IMR-90 (cell line): ENCODE data around the gene RNF114. TPM values are rescaled to one million over a fixed set of nuclear protein-coding genes. Genes with fewer than 3 reads are reported as not detected.

Experiments used
- ATAC-seq: fragments of 200-7000 bp; cut with Tn5 transposase; 2 replicates; pipeline ENCODE4 v1.9.1; 2020; ENCODE audit warnings: low read depth, mild to moderate bottlenecking, moderate library complexity
- BruUV-seq: library from RNA; stranded (reverse); fragments of 400-500 nt; replicated peaks from 2 replicates; lab custom pipeline; 2021; lab: Mats Ljungman, UMichigan
- CTCF ChIA-PET: fragments of 300-600 bp; formaldehyde crosslinking; extraction: SDS; loops from one replicate; lab custom pipeline; 2021; ENCODE audit warnings: antibody characterized with exemption; lab: Yijun Ruan, JAX
- POLR2A ChIA-PET: fragments of 300-600 bp; sonication (Branson Sonifier 250); formaldehyde crosslinking; loops from one replicate; lab custom pipeline; 2022; ENCODE audit warnings: antibody characterized with exemption; ENCODE audit not compliant: unreplicated experiment; lab: Charles Lee
- DNase-seq: peaks from one replicate; pipeline ENCODE4 v3.0.0; 2013
- H2AFZ ChIP-seq: replicated peaks from 2 replicates; pipeline ENCODE3; 2013; ENCODE audit warnings: low read length, mild to moderate bottlenecking; ENCODE audit not compliant: poor library complexity
- H2AK5ac ChIP-seq: 2 replicates; pipeline ENCODE4 v1.6.1; 2013; ENCODE audit warnings: low read depth, low read length, inconsistent platforms
- H2AK9ac ChIP-seq: replicated peaks from 2 replicates; pipeline ENCODE3; 2013; ENCODE audit warnings: mild to moderate bottlenecking, low read depth, low read length, moderate library complexity; ENCODE audit not compliant: poor library complexity
- H2BK120ac ChIP-seq: 2 replicates; pipeline ENCODE4 v1.6.1; 2013; ENCODE audit warnings: low read depth, low read length, inconsistent platforms
- H2BK15ac ChIP-seq: 3 replicates; pipeline ENCODE4 v1.6.1; 2013; ENCODE audit warnings: low read depth, low read length, inconsistent platforms
- H2BK20ac ChIP-seq: 2 replicates; pipeline ENCODE4 v1.6.1; 2013; ENCODE audit warnings: low read depth, mild to moderate bottlenecking, inconsistent platforms, low read length, moderate library complexity
- H2BK5ac ChIP-seq: 2 replicates; pipeline ENCODE4 v1.6.1; 2013; ENCODE audit warnings: mild to moderate bottlenecking, low read depth, low read length, inconsistent platforms; ENCODE audit not compliant: poor library complexity, severe bottlenecking
- H3K14ac ChIP-seq: replicated peaks from 2 replicates; pipeline ENCODE4 v1.6.1; 2013; ENCODE audit warnings: low read depth, low read length, inconsistent platforms
- H3K18ac ChIP-seq: 2 replicates; pipeline ENCODE4 v1.6.1; 2013; ENCODE audit warnings: low read depth, low read length, control low read depth
- H3K23ac ChIP-seq: 2 replicates; pipeline ENCODE4 v1.6.1; 2013; ENCODE audit warnings: low read depth, low read length, inconsistent platforms
- H3K27ac ChIP-seq: 2 replicates; pipeline ENCODE4 v1.5.1; 2013; ENCODE audit warnings: mild to moderate bottlenecking, control low read depth, low read length; ENCODE audit not compliant: insufficient read depth
- H3K27me3 ChIP-seq: 2 replicates; pipeline ENCODE4 v1.6.1; 2013; ENCODE audit warnings: low read length; ENCODE audit not compliant: control insufficient read depth, insufficient read depth
- H3K36me3 ChIP-seq: 2 replicates; pipeline ENCODE4 v1.6.1; 2013; ENCODE audit warnings: low read length, mixed read lengths; ENCODE audit not compliant: control insufficient read depth, insufficient read depth
- H3K4ac ChIP-seq: 2 replicates; pipeline ENCODE4 v1.6.1; 2013; ENCODE audit warnings: low read depth, low read length, inconsistent platforms
- H3K4me1 ChIP-seq: 2 replicates; pipeline ENCODE4 v1.6.1; 2013; ENCODE audit warnings: low read length, mixed read lengths; ENCODE audit not compliant: control insufficient read depth, insufficient read depth
- H3K4me2 ChIP-seq: 2 replicates; pipeline ENCODE4 v1.6.1; 2013; ENCODE audit warnings: low read depth, mild to moderate bottlenecking, control low read depth, low read length, moderate library complexity
- H3K4me3 ChIP-seq: 2 replicates; pipeline ENCODE4 v1.5.1; 2013; ENCODE audit warnings: low read depth, mild to moderate bottlenecking, control low read depth, low read length, moderate library complexity; ENCODE audit not compliant: insufficient read depth
- H3K56ac ChIP-seq: 2 replicates; pipeline ENCODE4 v1.6.1; 2013; ENCODE audit warnings: low read length, inconsistent platforms; ENCODE audit not compliant: insufficient read depth; ENCODE audit errors: extremely low read depth
- H3K79me1 ChIP-seq, 2 experiments: 2 replicates each; pipeline ENCODE4 v1.6.1; 2013; ENCODE audit warnings: low read length in 2 of 2, inconsistent platforms in 1 of 2, low read depth in 1 of 2
- H3K9ac ChIP-seq: 2 replicates; pipeline ENCODE4 v1.6.1; 2013; ENCODE audit warnings: low read depth, low read length, control low read depth
- H3K9me1 ChIP-seq: 2 replicates; pipeline ENCODE4 v1.6.1; 2013; ENCODE audit warnings: low read length, inconsistent platforms; ENCODE audit not compliant: insufficient read depth
- H3K9me3 ChIP-seq: 2 replicates; pipeline ENCODE4 v1.6.1; 2013; ENCODE audit warnings: low read length; ENCODE audit not compliant: control insufficient read depth, insufficient read depth
- H4K20me1 ChIP-seq: 2 replicates; pipeline ENCODE4 v1.6.1; 2013; ENCODE audit warnings: low read length, inconsistent platforms; ENCODE audit not compliant: insufficient read depth
- H4K5ac ChIP-seq: 2 replicates; pipeline ENCODE4 v1.6.1; 2013; ENCODE audit warnings: mild to moderate bottlenecking, low read depth, low read length, control low read depth
- H4K8ac ChIP-seq, 2 experiments: 2 replicates each; pipeline ENCODE4 v1.6.1; 2013; ENCODE audit warnings: low read depth in 2 of 2, low read length in 2 of 2, control low read depth in 1 of 2, inconsistent platforms in 1 of 2
- H4K91ac ChIP-seq: 2 replicates; pipeline ENCODE4 v1.6.1; 2013; ENCODE audit warnings: low read depth, low read length, inconsistent platforms; ENCODE audit not compliant: insufficient read depth
- BHLHE40 ChIP-seq: fragments of 150-350 bp; IDR thresholded peaks from 2 replicates; pipeline ENCODE4 v1.6.1; 2016; ENCODE audit warnings: mild to moderate bottlenecking, low read depth, low read length
- RCOR1 ChIP-seq: IDR thresholded peaks from 2 replicates; pipeline ENCODE4 v1.6.1; 2012; ENCODE audit warnings: mild to moderate bottlenecking, low read length, improper control_type of control experiment; ENCODE audit not compliant: insufficient replicate concordance
- RFX5 ChIP-seq: IDR thresholded peaks from 2 replicates; pipeline ENCODE4 v1.8.0; 2012; ENCODE audit warnings: low read depth, mild to moderate bottlenecking, low read length, moderate library complexity
- WGBS, 2 experiments: methylation state at CpG; one replicate each; pipeline versions ENCODE4 v1.1.5 to v1.1.7; 2013; ENCODE audit warnings: missing lambda C conversion rate in 2 of 2; ENCODE audit not compliant: insufficient read length in 1 of 2; ENCODE audit errors: extremely low coverage in 2 of 2; 5-methylcytosine and 5-hydroxymethylcytosine counted together
- dilution Hi-C: fragments of 300-500 bp; cut with HindIII; formaldehyde crosslinking; loops from one replicate; pipeline ENCODE4 v1.14.3; 2018; ENCODE audit warnings: low sequenced_read_pairs; ENCODE audit not compliant: unreplicated experiment
- in situ Hi-C: fragments of 300-500 bp; cut with MboI; formaldehyde crosslinking; loops from 3 replicates; pipeline ENCODE4 v1.14.3; 2019; ENCODE audit warnings: low sequenced_read_pairs, inconsistent platforms, mixed read lengths
- intact Hi-C: fragments of 100-400 bp; cut with micrococcal nuclease; formaldehyde crosslinking; loops from 2 replicates; pipeline ENCODE4 v1.10.0; 2022
- polyA plus RNA-seq, 3 experiments: library from polyadenylated mRNA; depleted of rRNA; stranded (reverse); fragments of >200 nt; gene quantifications; 2 replicates each; pipeline ENCODE4 v1.2.3, GENCODE V29; 2012; ENCODE audit warnings: low replicate concordance in 1 of 3
- total RNA-seq: library from RNA; depleted of rRNA; stranded (reverse); fragments of >200 nt; gene quantifications from 2 replicates; pipeline ENCODE4 v1.2.3, GENCODE V29; 2012

RNF114 gene
- total and polyA plus RNA-seq, 2 of the 4 experiments (the other 2 are of a cell fraction), result 44.6 to 62.3 TPM

DNA sequence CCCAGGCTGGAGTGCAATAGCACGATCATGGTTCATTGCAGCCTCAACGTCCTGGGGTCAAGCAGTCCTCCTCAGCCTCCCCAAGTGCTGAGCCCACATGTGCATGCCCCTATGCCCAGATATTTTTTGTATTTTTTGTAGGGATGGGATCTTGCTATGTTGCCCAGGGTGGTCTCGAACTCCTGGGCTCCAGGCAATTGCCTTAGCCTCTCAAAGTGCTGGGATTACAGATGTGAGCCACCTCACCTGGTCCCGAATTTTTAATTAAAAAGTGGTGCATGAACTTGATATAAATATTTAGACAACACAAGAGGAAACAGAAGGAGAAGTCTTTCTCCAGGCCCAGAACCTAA is 7.1 kb upstream of the RNF114 start:
- no peaks in the 10 kb centered on the region for H3K4me1 ChIP-seq
- H3K36me3 ChIP-seq, result no peaks in the 10 kb centered on the region
- no peak overlapping the region; the same call in 1 of the 2 replicates for H3K4me2 ChIP-seq
- no peak overlapping the region for H2BK5ac ChIP-seq
- peak overlapping the region; percentile 54 for H2AFZ ChIP-seq
- H4K5ac ChIP-seq, result no peak overlapping the region
- no peak overlapping the region for H2BK15ac ChIP-seq
- 0 out of 2 replicates have a peak overlapping the region, but pooled peaks have one; percentile 6 for H3K14ac ChIP-seq
- no peak overlapping the region for H3K18ac ChIP-seq
- dilution Hi-C loops (no loop called here), in situ Hi-C loops (no loop called here), intact Hi-C loops (no loop called here)
- no peak overlapping the region for H2AK5ac ChIP-seq
- no peak overlapping the region for H3K4ac ChIP-seq
- no peaks in the 10 kb centered on the region for H3K79me1 ChIP-seq
- ATAC-seq (no peak), DNase-seq (no peak)
- H3K4me3 ChIP-seq, result no peak overlapping the region
- H2AK9ac ChIP-seq, result no peak overlapping the region
- no CpG with 5 or more reads among the region's 4 CpGs for WGBS, 2 experiments
- no peak overlapping the region for H3K27ac ChIP-seq
- H2BK20ac ChIP-seq, result no peak overlapping the region
- no peak overlapping the region for H3K9ac ChIP-seq
- H3K9me1 ChIP-seq, result no peaks in the 10 kb centered on the region
- CTCF ChIA-PET, result no interaction called here
- TF ChIP-seq RFX5, result no peak
- no peak for TF ChIP-seq RCOR1
- no peak for TF ChIP-seq BHLHE40
- no peak overlapping the region for H4K8ac ChIP-seq
- POLR2A ChIA-PET, result no interaction called here
- H3K9me3 ChIP-seq, result no peaks in the 10 kb centered on the region
- no TSS peak for BruUV-seq
- no peak overlapping the region for H2BK120ac ChIP-seq
- H4K20me1 ChIP-seq, result no peaks in the 10 kb centered on the region
- no peak overlapping the region for H4K91ac ChIP-seq
- H3K56ac ChIP-seq, result no peak overlapping the region
- H3K23ac ChIP-seq, result peak overlapping the region; percentile 43; the same call in 1 of the 2 replicates
- no peaks in the 10 kb centered on the region for H3K27me3 ChIP-seq
